GM19455 (cell line): Measurements from ENCODE around the gene MARVELD2.

Source experiments
- ATAC-seq: cut with Tn5 transposase; IDR thresholded peaks from one replicate; pipeline ENCODE4 v1.9.1; 2021; ENCODE audit not compliant: unreplicated experiment

The MARVELD2 gene

GRCh38 chr5:69491838-69492390 is 77.0 kb downstream of the MARVELD2 start:
- no peak for ATAC-seq

DNA sequence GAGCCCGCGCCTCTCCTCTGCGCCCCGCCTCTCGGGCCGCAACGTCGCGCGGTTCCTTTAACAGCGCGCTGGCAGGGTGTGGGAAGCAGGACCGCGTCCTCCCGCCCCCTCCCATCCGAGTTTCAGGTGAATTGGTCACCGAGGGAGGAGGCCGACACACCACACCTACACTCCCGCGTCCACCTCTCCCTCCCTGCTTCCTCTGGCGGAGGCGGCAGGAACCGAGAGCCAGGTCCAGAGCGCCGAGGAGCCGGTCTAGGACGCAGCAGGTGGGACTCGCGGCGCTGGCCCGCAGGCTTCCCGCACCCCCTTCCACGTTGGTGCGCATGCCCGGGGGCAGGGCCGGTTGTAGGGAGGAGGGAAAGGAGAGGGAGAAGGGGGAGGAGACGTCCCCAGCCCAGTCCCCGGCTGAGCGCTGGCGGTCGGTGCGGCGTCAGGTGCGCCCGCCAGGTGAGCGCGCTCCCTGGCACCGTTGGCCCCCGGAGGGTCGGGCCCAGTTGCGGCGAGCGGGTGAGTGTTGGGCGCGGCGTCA is 77.5 kb downstream of the MARVELD2 start, which contains the start of gene OCLN:
Gene OCLN, plus strand, starts transcription at position 400 of the 532 bp plus-strand sequence. CDS start 11,455 bp downstream, outside the sequence.
- ATAC-seq, result peak; percentile 48

- ATAC-seq, result peak; percentile 45
Observed at GRCh38 chr5:69492923-69493395, 78.0 kb downstream of the MARVELD2 start.

GRCh38 chr5:69493396-69494133 is 78.6 kb downstream of the MARVELD2 start:
- no peak for ATAC-seq
